SK-N-SH (cell line): ENCODE measurements around the gene KCTD7.
"Not testable (repeated sequence)": the region's sequence is repeated elsewhere in the genome, so short reads cannot be mapped to it uniquely, and the experiment has no call there.

Source experiments
- GABPA ChIP-seq: IDR thresholded peaks from 2 replicates; pipeline ENCODE4 v1.4.0; 2012; ENCODE audit warnings: low read depth, mild to moderate bottlenecking
- JUND ChIP-seq: IDR thresholded peaks from 2 replicates; pipeline ENCODE4 v1.4.0; 2012
- MXI1 ChIP-seq: IDR thresholded peaks from 2 replicates; pipeline ENCODE4 v1.6.1; 2012; ENCODE audit warnings: mild to moderate bottlenecking, low read depth, low read length, improper control_type of control experiment
- NRF1 ChIP-seq: IDR thresholded peaks from 2 replicates; pipeline ENCODE4 v1.6.1; 2012; ENCODE audit warnings: low read depth, mild to moderate bottlenecking, low read length
- RAD21 ChIP-seq: IDR thresholded peaks from 2 replicates; pipeline ENCODE4 v1.6.1; 2012; ENCODE audit warnings: mild to moderate bottlenecking, low read length
- RFX5 ChIP-seq: IDR thresholded peaks from 2 replicates; pipeline ENCODE4 v1.6.1; 2012; ENCODE audit warnings: mild to moderate bottlenecking, improper control_type of control experiment, low read length
- SMC3 ChIP-seq: IDR thresholded peaks from 2 replicates; pipeline ENCODE4 v1.6.1; 2012; ENCODE audit warnings: low read depth, low read length, improper control_type of control experiment
- YY1 ChIP-seq: IDR thresholded peaks from 2 replicates; pipeline ENCODE4 v1.4.0; 2012; ENCODE audit warnings: low read depth, mild to moderate bottlenecking
- TF ChIP-seq, protein P1 (sequence below): fragments of 200-600 bp; sonication (generic); IDR thresholded peaks from 2 replicates; pipeline ENCODE4 v1.6.1; 2017; ENCODE audit warnings: antibody characterized with exemption, mild to moderate bottlenecking, moderate library complexity
- TF ChIP-seq, protein P2 (sequence below): IDR thresholded peaks from 2 replicates; pipeline ENCODE4 v1.6.1; 2012; ENCODE audit warnings: mild to moderate bottlenecking, low read depth, low read length, moderate library complexity

DNA sequence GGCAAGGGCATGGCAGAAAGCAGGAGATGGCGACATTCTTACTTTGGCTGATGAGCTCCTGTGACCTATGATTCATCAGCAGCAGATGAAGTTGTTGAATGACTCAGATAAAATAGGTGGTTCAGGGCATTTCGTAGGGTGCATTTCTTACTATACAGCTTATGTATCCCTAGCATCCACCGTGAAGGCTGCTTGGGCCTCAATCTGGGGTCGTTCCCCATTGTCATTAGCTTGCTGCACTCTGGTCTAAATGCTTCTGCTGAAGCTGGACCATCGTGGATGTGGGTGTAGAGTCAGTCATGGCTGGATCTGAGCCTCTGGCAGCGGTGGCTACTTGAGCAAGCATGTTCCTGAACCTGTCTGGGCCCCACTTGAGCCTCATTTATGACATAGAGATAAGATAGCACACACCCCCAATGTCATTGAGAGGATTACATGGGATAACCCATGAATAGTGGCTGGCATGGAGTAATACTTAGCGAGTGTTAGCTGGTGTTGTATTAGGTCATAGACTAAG is 44.5 kb downstream of the KCTD7 start:
- TF ChIP-seq, protein P1, sequence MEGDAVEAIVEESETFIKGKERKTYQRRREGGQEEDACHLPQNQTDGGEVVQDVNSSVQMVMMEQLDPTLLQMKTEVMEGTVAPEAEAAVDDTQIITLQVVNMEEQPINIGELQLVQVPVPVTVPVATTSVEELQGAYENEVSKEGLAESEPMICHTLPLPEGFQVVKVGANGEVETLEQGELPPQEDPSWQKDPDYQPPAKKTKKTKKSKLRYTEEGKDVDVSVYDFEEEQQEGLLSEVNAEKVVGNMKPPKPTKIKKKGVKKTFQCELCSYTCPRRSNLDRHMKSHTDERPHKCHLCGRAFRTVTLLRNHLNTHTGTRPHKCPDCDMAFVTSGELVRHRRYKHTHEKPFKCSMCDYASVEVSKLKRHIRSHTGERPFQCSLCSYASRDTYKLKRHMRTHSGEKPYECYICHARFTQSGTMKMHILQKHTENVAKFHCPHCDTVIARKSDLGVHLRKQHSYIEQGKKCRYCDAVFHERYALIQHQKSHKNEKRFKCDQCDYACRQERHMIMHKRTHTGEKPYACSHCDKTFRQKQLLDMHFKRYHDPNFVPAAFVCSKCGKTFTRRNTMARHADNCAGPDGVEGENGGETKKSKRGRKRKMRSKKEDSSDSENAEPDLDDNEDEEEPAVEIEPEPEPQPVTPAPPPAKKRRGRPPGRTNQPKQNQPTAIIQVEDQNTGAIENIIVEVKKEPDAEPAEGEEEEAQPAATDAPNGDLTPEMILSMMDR = not testable (repeated sequence)
- TF ChIP-seq RAD21, RFX5, YY1, SMC3, MXI1, NRF1, GABPA: not testable (repeated sequence)
- TF ChIP-seq JUND = peak; percentile 29; the same call in 1 of the 2 replicates
- TF ChIP-seq, protein P2, sequence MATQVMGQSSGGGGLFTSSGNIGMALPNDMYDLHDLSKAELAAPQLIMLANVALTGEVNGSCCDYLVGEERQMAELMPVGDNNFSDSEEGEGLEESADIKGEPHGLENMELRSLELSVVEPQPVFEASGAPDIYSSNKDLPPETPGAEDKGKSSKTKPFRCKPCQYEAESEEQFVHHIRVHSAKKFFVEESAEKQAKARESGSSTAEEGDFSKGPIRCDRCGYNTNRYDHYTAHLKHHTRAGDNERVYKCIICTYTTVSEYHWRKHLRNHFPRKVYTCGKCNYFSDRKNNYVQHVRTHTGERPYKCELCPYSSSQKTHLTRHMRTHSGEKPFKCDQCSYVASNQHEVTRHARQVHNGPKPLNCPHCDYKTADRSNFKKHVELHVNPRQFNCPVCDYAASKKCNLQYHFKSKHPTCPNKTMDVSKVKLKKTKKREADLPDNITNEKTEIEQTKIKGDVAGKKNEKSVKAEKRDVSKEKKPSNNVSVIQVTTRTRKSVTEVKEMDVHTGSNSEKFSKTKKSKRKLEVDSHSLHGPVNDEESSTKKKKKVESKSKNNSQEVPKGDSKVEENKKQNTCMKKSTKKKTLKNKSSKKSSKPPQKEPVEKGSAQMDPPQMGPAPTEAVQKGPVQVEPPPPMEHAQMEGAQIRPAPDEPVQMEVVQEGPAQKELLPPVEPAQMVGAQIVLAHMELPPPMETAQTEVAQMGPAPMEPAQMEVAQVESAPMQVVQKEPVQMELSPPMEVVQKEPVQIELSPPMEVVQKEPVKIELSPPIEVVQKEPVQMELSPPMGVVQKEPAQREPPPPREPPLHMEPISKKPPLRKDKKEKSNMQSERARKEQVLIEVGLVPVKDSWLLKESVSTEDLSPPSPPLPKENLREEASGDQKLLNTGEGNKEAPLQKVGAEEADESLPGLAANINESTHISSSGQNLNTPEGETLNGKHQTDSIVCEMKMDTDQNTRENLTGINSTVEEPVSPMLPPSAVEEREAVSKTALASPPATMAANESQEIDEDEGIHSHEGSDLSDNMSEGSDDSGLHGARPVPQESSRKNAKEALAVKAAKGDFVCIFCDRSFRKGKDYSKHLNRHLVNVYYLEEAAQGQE = not testable (repeated sequence)
